ENCODE results near the gene IFNA2. TPM values are rescaled to one million over a fixed set of nuclear protein-coding genes. Genes with fewer than 3 reads are reported as not detected.
"Not testable (repeated sequence)": the region's sequence is repeated elsewhere in the genome, so short reads cannot be mapped to it uniquely, and the experiment has no call there.

Gene IFNA2
- total RNA-seq, 4 donors from 2014 or later = not detected

- Histone ChIP-seq H3K27me3 (peaks cover 0 to 49% (median 2%) of the 10 kb centered on the region in 4 donors), H3K36me3 (no peaks in the 10 kb centered on the region), H3K27ac (no peak overlapping the region), H3K9me3 (no peaks in the 10 kb centered on the region), H3K4me3 (no peak overlapping the region), H3K4me1 (peaks cover 0 to 5% (median 0%) of the 10 kb centered on the region in 3 donors)
- intact Hi-C loops (cut with DNase I) = no loop called here
- WGBS, 2 donors = 44 to 58% methylated on average over 5 of the region's 5 CpGs
- TF ChIP-seq POLR2A (IDR thresholded peaks at IDR 0.05) = no peak
- no peak for TF ChIP-seq CTCF (IDR thresholded peaks at IDR 0.05)
- DNase-seq = no peak
Measured at GRCh38 chr9:21381448-21382339, 3.5 kb downstream of the IFNA2 start.

GRCh38 chr9:21371467-21371866, 13.7 kb downstream of the IFNA2 start:
- H3K4me3 ChIP-seq; H3K27ac ChIP-seq; intact Hi-C loops (cut with DNase I); H3K9me3 ChIP-seq; H3K36me3 ChIP-seq; H3K27me3 ChIP-seq; H3K4me1 ChIP-seq; DNase-seq: not testable (repeated sequence)
- WGBS, 2 donors = 71 to 83% methylated on average over 4 of the region's 4 CpGs

- DNase-seq = no peak
- no peaks in the 10 kb centered on the region for H3K9me3 ChIP-seq
- peaks cover 0 to 20% (median 0%) of the 10 kb centered on the region in 4 donors for H3K27me3 ChIP-seq
- no peaks in the 10 kb centered on the region for H3K36me3 ChIP-seq
- intact Hi-C loops (cut with DNase I) = no loop called here
- no peak within 1 kb of the TSS for H3K4me3 ChIP-seq
- no peaks in the 10 kb centered on the region for H3K4me1 ChIP-seq
- H3K27ac ChIP-seq = no peak within 1 kb of the TSS
- TF ChIP-seq CTCF (IDR thresholded peaks at IDR 0.05) (no peak), POLR2A (IDR thresholded peaks at IDR 0.05) (no peak)
- 87 to 88% methylated on average over 3 of the region's 3 CpGs for WGBS, 2 donors
Measured at GRCh38 chr9:21367957-21368356, 17.2 kb downstream of the IFNA2 start, which contains the start of gene IFNA13. IFNA13 (minus strand) TSS chr9:21368057; CDS start chr9:21368010, 47 bp downstream.

- WGBS, 2 donors = 88 to 89% methylated on average over 1 of the region's 2 CpGs
- H3K4me3 ChIP-seq; H3K36me3 ChIP-seq; H3K27ac ChIP-seq; H3K4me1 ChIP-seq; DNase-seq; intact Hi-C loops (cut with DNase I); H3K9me3 ChIP-seq: not testable (repeated sequence)
- peaks cover 0 to 20% (median 0%) of the 10 kb centered on the region in 4 donors for H3K27me3 ChIP-seq
Measured at GRCh38 chr9:21367169-21367568, 18.0 kb downstream of the IFNA2 start.

GRCh38 chr9:21362287-21362686, 22.9 kb downstream of the IFNA2 start:
- intact Hi-C loops (cut with DNase I) = no loop called here
- WGBS, 2 donors = 82 to 84% methylated on average over 8 of the region's 8 CpGs

More at GRCh38 chr9:21362287-21362686, 22.9 kb downstream of the IFNA2 start:
- no peak for DNase-seq
- TF ChIP-seq CTCF (IDR thresholded peaks at IDR 0.05) = no peak
- TF ChIP-seq POLR2A (IDR thresholded peaks at IDR 0.05) = no peak
- H3K4me3 ChIP-seq = no peak overlapping the region
- no peaks in the 10 kb centered on the region for H3K9me3 ChIP-seq
- H3K27ac ChIP-seq = no peak overlapping the region
- H3K4me1 ChIP-seq = no peaks in the 10 kb centered on the region
- H3K27me3 ChIP-seq = peaks cover 0 to 16% (median 0%) of the 10 kb centered on the region in 4 donors
- H3K36me3 ChIP-seq = no peaks in the 10 kb centered on the region
